Esophagus squamous epithelium (tissue), 5 donors: ENCODE measurements around the gene CD48. TPM values are rescaled to one million over a fixed set of nuclear protein-coding genes. Genes with fewer than 3 reads are reported as not detected.
"Not testable (repeated sequence)": the region's sequence is repeated elsewhere in the genome, so short reads cannot be mapped to it uniquely, and the experiment has no call there.

Experiments used
- DNase-seq: peaks from one replicate; lab custom pipeline; 2025; lab: John Stamatoyannopoulos, UW
- H3K27ac ChIP-seq, 4 donors: fragments of 200-600 bp; sonication (generic); one replicate each; pipeline ENCODE4 v1.5.1; 2016 to 2019; ENCODE audit warnings: mild to moderate bottlenecking in 1 of 4
- H3K27me3 ChIP-seq, 4 donors: fragments of 200-600 bp; sonication (generic); 1 replicate in 3 of 4; 2 replicates in 1 of 4; pipeline versions ENCODE4 v1.5.1 to v1.6.0; 2017 to 2021; ENCODE audit warnings: antibody characterized with exemption in 1 of 4
- H3K36me3 ChIP-seq, 3 donors: fragments of 200-600 bp; sonication (generic); one replicate each; pipeline ENCODE4 v1.5.1; 2016 to 2019
- H3K4me1 ChIP-seq, 3 donors: fragments of 200-600 bp; sonication (generic); one replicate each; pipeline ENCODE4 v1.5.1; 2017 to 2019
- H3K4me3 ChIP-seq, 4 donors: fragments of 200-600 bp; sonication (generic); 1 replicate in 3 of 4; 2 replicates in 1 of 4; pipeline ENCODE4 v1.5.1; 2016 to 2019; ENCODE audit warnings: mild to moderate bottlenecking in 2 of 4, moderate library complexity in 1 of 4
- H3K9me3 ChIP-seq, 3 donors: fragments of 200-600 bp; sonication (generic); one replicate each; pipeline ENCODE4 v1.5.1; 2016 to 2019
- CTCF ChIP-seq, 6 experiments: fragments of 450-650 bp in 4 of 6; fragments of 200-600 bp in 2 of 6; sonication (generic) in 2 of 6; IDR thresholded peaks; one replicate each; pipeline ENCODE4 v1.5.1; 2016 to 2019; ENCODE audit warnings: antibody characterized with exemption in 6 of 6, mild to moderate bottlenecking in 4 of 6, moderate library complexity in 4 of 6
- POLR2A ChIP-seq, 4 donors: fragments of 450-650 bp; IDR thresholded peaks; one replicate each; pipeline ENCODE4 v1.6.1; 2017; ENCODE audit warnings: antibody characterized with exemption in 4 of 4, mild to moderate bottlenecking in 4 of 4, moderate library complexity in 3 of 4
- WGBS, 2 donors: methylation state at CpG; one replicate each; pipeline ENCODE4 v1.1.5; 2018; 5-methylcytosine and 5-hydroxymethylcytosine counted together
- intact Hi-C: fragments of 100-400 bp; cut with DNase I; formaldehyde crosslinking; loops from one replicate; pipeline ENCODE4 v1.15.0; 2022
- total RNA-seq, 4 donors: library from RNA; depleted of rRNA; stranded (reverse); fragments of >200 nt; gene quantifications; one replicate each; pipeline ENCODE4 v1.1.0, GENCODE V29; 2016
- donor health status: DM: yes; HTN: yes; CAD: no.

CD48 gene
- total RNA-seq, 4 donors from 2014 or later, result 1.1 to 13.7 (median 5.3) TPM

GRCh38 chr1:160657250-160657781, 54.3 kb downstream of the CD48 start:
- no peaks in the 10 kb centered on the region for H3K27me3 ChIP-seq
- TF ChIP-seq CTCF (IDR thresholded peaks at IDR 0.05), result no peak
- TF ChIP-seq POLR2A (IDR thresholded peaks at IDR 0.05), result no peak
- peak overlapping the region in 1 of 4 donors; percentile 41 for H3K27ac ChIP-seq
- no peaks in the 10 kb centered on the region for H3K4me1 ChIP-seq
- no peak overlapping the region for H3K4me3 ChIP-seq
- no peaks in the 10 kb centered on the region for H3K9me3 ChIP-seq
- H3K36me3 ChIP-seq, result no peaks in the 10 kb centered on the region
- 47 to 48% methylated on average over 5 of the region's 5 CpGs for WGBS, 2 donors
- intact Hi-C loops, result no loop called here
- no peak for DNase-seq

GRCh38 chr1:160656737-160657136, 54.9 kb downstream of the CD48 start:
- Histone ChIP-seq H3K27me3 (no peaks in the 10 kb centered on the region), H3K4me3 (no peak overlapping the region), H3K27ac (no peak overlapping the region), H3K36me3 (no peaks in the 10 kb centered on the region), H3K4me1 (no peaks in the 10 kb centered on the region), H3K9me3 (no peaks in the 10 kb centered on the region)
- TF ChIP-seq CTCF (IDR thresholded peaks at IDR 0.05) (no peak), POLR2A (IDR thresholded peaks at IDR 0.05) (no peak)
- no peak for DNase-seq
- WGBS, 2 donors, result 69 to 71% methylated on average over 3 of the region's 3 CpGs
- intact Hi-C loops, result no loop called here

- Histone ChIP-seq H3K27ac (no peak overlapping the region), H3K27me3 (no peaks in the 10 kb centered on the region), H3K36me3 (no peaks in the 10 kb centered on the region), H3K9me3 (no peaks in the 10 kb centered on the region), H3K4me3 (no peak overlapping the region), H3K4me1 (peaks cover 0 to 5% (median 0%) of the 10 kb centered on the region in 3 donors)
- WGBS, 2 donors, result 82 to 100% methylated on average over 2 of the region's 2 CpGs
- DNase-seq, result no peak
- no peak for TF ChIP-seq CTCF (IDR thresholded peaks at IDR 0.05)
- intact Hi-C loops, result no loop called here
These were observed 58.0 kb downstream of the CD48 start for GRCh38 chr1:160653620-160654016.

GRCh38 chr1:160652924-160653619, 58.5 kb downstream of the CD48 start:
- H3K27ac ChIP-seq, result no peak overlapping the region
- peaks cover 0 to 5% (median 0%) of the 10 kb centered on the region in 3 donors for H3K4me1 ChIP-seq
- H3K9me3 ChIP-seq, result no peaks in the 10 kb centered on the region
- 79 to 89% methylated on average over 8 to 9 of the region's 9 CpGs for WGBS, 2 donors
- intact Hi-C loops, result no loop called here
- no peaks in the 10 kb centered on the region for H3K36me3 ChIP-seq
- no peaks in the 10 kb centered on the region for H3K27me3 ChIP-seq
- DNase-seq, result no peak
- TF ChIP-seq POLR2A (IDR thresholded peaks at IDR 0.05), result no peak
- TF ChIP-seq CTCF (IDR thresholded peaks at IDR 0.05), result no peak
- H3K4me3 ChIP-seq, result no peak overlapping the region

GRCh38 chr1:160652065-160652641, 59.5 kb downstream of the CD48 start:
- peak in 1 of 4 donors; percentile 42 for TF ChIP-seq POLR2A (IDR thresholded peaks at IDR 0.05)
- H3K36me3 ChIP-seq, H3K4me1 ChIP-seq, H3K4me3 ChIP-seq, H3K9me3 ChIP-seq, H3K27me3 ChIP-seq, DNase-seq, intact Hi-C loops: not testable (repeated sequence)
- H3K27ac ChIP-seq, result peak overlapping the region in 1 of 4 donors; percentile 49
- 39% methylated on average over 5 to 7 of the region's 8 CpGs for WGBS, 2 donors
